CD14-positive monocyte (primary cell): Measurements from ENCODE around the gene KCNMA1. TPM values are rescaled to one million over a fixed set of nuclear protein-coding genes. Genes with fewer than 3 reads are reported as not detected.

Experiments used
- DNase-seq, 3 donors: peaks; one replicate each; pipeline ENCODE4 v3.0.0-alpha.2; 2011 to 2022
- H2AFZ ChIP-seq: 2 replicates; pipeline ENCODE4 v1.6.0; 2012; ENCODE audit warnings: mild to moderate bottlenecking, low read depth, low read length, inconsistent platforms; ENCODE audit not compliant: insufficient read depth, poor library complexity, severe bottlenecking
- H3K27ac ChIP-seq, 2 donors: 1 replicate in 1 of 2; 2 replicates in 1 of 2; pipeline ENCODE4 v1.5.1; 2012 to 2013; ENCODE audit warnings: low read length in 2 of 2, control low read depth in 1 of 2, inconsistent platforms in 1 of 2, low read depth in 1 of 2, mild to moderate bottlenecking in 1 of 2
- H3K27me3 ChIP-seq, 2 donors: one replicate each; pipeline versions ENCODE4 v1.6.0 to v1.6.1; 2011 to 2013; ENCODE audit warnings: low read length in 2 of 2; ENCODE audit not compliant: control insufficient read depth in 2 of 2, insufficient read depth in 2 of 2
- H3K36me3 ChIP-seq, 2 donors: replicated peaks in 1 of 2; 1 replicate in 1 of 2; 2 replicates in 1 of 2; pipeline versions ENCODE4 v1.5.1 to v1.6.1; 2012 to 2013; ENCODE audit warnings: low read length in 2 of 2, control low read depth in 1 of 2, inconsistent platforms in 1 of 2, mild to moderate bottlenecking in 1 of 2; ENCODE audit not compliant: insufficient read depth in 2 of 2, control insufficient read depth in 1 of 2
- H3K4me1 ChIP-seq, 2 donors: 1 replicate in 1 of 2; 2 replicates in 1 of 2; pipeline versions ENCODE4 v1.5.1 to v1.6.1; 2012 to 2013; ENCODE audit warnings: low read length in 2 of 2, control low read depth in 1 of 2, inconsistent platforms in 1 of 2, mild to moderate bottlenecking in 1 of 2, moderate library complexity in 1 of 2; ENCODE audit not compliant: insufficient read depth in 2 of 2, control insufficient read depth in 1 of 2
- H3K4me2 ChIP-seq: replicated peaks from 2 replicates; pipeline ENCODE3; 2012; ENCODE audit warnings: low read length, moderate library complexity, mild to moderate bottlenecking; ENCODE audit not compliant: poor library complexity, severe bottlenecking; ENCODE audit errors: extremely low read depth
- H3K4me3 ChIP-seq, 3 experiments: fragments of 200-600 bp in 1 of 3; sonication (generic) in 1 of 3; replicated peaks in 1 of 3; 1 replicate in 2 of 3; 2 replicates in 1 of 3; pipeline ENCODE4 v1.5.1; 2011 to 2013; ENCODE audit warnings: low read length in 3 of 3, mild to moderate bottlenecking in 3 of 3, control low read depth in 2 of 3, low read depth in 2 of 3, inconsistent platforms in 1 of 3, moderate library complexity in 1 of 3
- H3K79me2 ChIP-seq: 2 replicates; pipeline ENCODE4 v1.6.0; 2012; ENCODE audit warnings: mild to moderate bottlenecking, control low read depth, inconsistent platforms, low read length, moderate library complexity; ENCODE audit not compliant: insufficient read depth
- H3K9ac ChIP-seq: 2 replicates; pipeline ENCODE4 v1.6.0; 2017; ENCODE audit warnings: low read length, mild to moderate bottlenecking; ENCODE audit not compliant: insufficient read depth, poor library complexity, severe bottlenecking
- H3K9me3 ChIP-seq, 2 donors: replicated peaks in 1 of 2; 1 replicate in 1 of 2; 2 replicates in 1 of 2; pipeline versions ENCODE4 v1.5.1 to v1.6.1; 2012 to 2013; ENCODE audit warnings: low read length in 2 of 2, control low read depth in 1 of 2; ENCODE audit not compliant: control insufficient read depth in 1 of 2, insufficient read depth in 1 of 2
- H4K20me1 ChIP-seq: 2 replicates; pipeline ENCODE4 v1.6.0; 2012; ENCODE audit warnings: mild to moderate bottlenecking, low read length, control low read depth, moderate library complexity; ENCODE audit not compliant: insufficient read depth
- H3K27ac Mint-ChIP-seq, 7 donors: one replicate each; pipeline ENCODE4 v1.8.0; 2020; ENCODE audit warnings: mild to moderate bottlenecking in 7 of 7, mixed read lengths in 7 of 7, moderate library complexity in 6 of 7, inconsistent platforms in 2 of 7
- H3K27me3 Mint-ChIP-seq, 3 donors: one replicate each; pipeline ENCODE4 v1.8.0; 2021 to 2022; ENCODE audit warnings: low read depth in 3 of 3, mild to moderate bottlenecking in 3 of 3, mixed read lengths in 3 of 3, moderate library complexity in 3 of 3, inconsistent platforms in 1 of 3
- H3K36me3 Mint-ChIP-seq, 2 donors: one replicate each; pipeline ENCODE4 v1.8.0; 2020; ENCODE audit warnings: mixed read lengths in 2 of 2, inconsistent platforms in 1 of 2, mild to moderate bottlenecking in 1 of 2
- H3K4me1 Mint-ChIP-seq: one replicate; pipeline ENCODE4 v1.8.0; 2020; ENCODE audit warnings: mild to moderate bottlenecking, mixed read lengths
- H3K4me3 Mint-ChIP-seq, 2 donors: one replicate each; pipeline ENCODE4 v1.8.0; 2020; ENCODE audit warnings: mild to moderate bottlenecking in 2 of 2, mixed read lengths in 2 of 2, moderate library complexity in 1 of 2
- H3K9me3 Mint-ChIP-seq, 7 donors: one replicate each; pipeline ENCODE4 v1.8.0; 2020 to 2022; ENCODE audit warnings: mixed read lengths in 7 of 7, mild to moderate bottlenecking in 6 of 7, moderate library complexity in 6 of 7, inconsistent platforms in 2 of 7
- WGBS: methylation state at CpG from one replicate; pipeline ENCODE4 v1.1.5; 2013; ENCODE audit warnings: missing lambda C conversion rate; ENCODE audit not compliant: insufficient coverage; 5-methylcytosine and 5-hydroxymethylcytosine counted together
- intact Hi-C, 2 donors: fragments of 100-400 bp; cut with micrococcal nuclease; formaldehyde crosslinking; loops; one replicate each; pipeline versions ENCODE4 v1.15.0 to v1.15.1; 2023
- polyA plus RNA-seq, 3 donors: library from polyadenylated mRNA; depleted of rRNA in 1 of 3; unstranded in 2 of 3; stranded (reverse) in 1 of 3; fragments of 300-500 nt in 2 of 3; fragments of >200 nt in 1 of 3; fragmentation: Illumina TruSeq in 2 of 3; gene quantifications; 1 replicate in 2 of 3; 2 replicates in 1 of 3; pipeline ENCODE4 v1.2.3, GENCODE V29; 2012 to 2021
- TF ChIP-seq, protein P1 (sequence below): fragments of 200-600 bp; IDR thresholded peaks from one replicate; pipeline ENCODE4 v1.8.0; 2022; ENCODE audit warnings: antibody characterized with exemption, mild to moderate bottlenecking

Gene KCNMA1
- polyA plus RNA-seq, 3 donors, result 0.11 to 1.0 TPM; not detected in 1

DNA sequence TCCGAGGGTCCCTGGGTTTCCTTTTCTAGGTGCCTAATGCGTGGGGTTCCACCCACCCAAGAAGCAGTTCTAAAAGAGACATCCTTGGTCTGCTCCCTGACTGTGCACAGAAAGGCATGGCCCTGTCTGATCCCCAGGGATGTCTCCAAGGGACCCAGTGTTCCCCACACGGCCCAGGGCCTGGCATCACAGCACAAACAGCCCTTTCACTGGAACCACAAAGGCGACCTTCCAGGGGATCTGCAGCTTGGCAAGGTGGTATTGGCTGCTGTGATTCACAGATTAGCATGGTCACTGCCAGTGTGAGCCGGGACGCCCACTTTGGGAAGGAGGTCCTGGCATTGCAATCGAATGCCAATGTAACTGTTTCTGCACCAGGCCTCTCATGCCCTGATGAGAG is 6.4 kb downstream of the KCNMA1 start:
- Histone ChIP-seq H3K27ac (no peak overlapping the region), H3K79me2 (no peaks in the 10 kb centered on the region), H3K9ac (no peak overlapping the region), H3K4me1 (peaks cover 0 to 3% of the 10 kb centered on the region in 2 donors), H4K20me1 (no peaks in the 10 kb centered on the region), H3K36me3 (no peaks in the 10 kb centered on the region), H3K9me3 (peaks cover 0 to 7% of the 10 kb centered on the region in 2 donors), H2AFZ (no peak overlapping the region), H3K4me3 (no peak overlapping the region), H3K27me3 (peaks cover 24 to 40% of the 10 kb centered on the region in 2 donors), H3K4me2 (no peak overlapping the region)
- peaks cover 38 to 47% (median 42%) of the 10 kb centered on the region in 3 donors for H3K27me3 Mint-ChIP-seq
- TF ChIP-seq, protein P1, sequence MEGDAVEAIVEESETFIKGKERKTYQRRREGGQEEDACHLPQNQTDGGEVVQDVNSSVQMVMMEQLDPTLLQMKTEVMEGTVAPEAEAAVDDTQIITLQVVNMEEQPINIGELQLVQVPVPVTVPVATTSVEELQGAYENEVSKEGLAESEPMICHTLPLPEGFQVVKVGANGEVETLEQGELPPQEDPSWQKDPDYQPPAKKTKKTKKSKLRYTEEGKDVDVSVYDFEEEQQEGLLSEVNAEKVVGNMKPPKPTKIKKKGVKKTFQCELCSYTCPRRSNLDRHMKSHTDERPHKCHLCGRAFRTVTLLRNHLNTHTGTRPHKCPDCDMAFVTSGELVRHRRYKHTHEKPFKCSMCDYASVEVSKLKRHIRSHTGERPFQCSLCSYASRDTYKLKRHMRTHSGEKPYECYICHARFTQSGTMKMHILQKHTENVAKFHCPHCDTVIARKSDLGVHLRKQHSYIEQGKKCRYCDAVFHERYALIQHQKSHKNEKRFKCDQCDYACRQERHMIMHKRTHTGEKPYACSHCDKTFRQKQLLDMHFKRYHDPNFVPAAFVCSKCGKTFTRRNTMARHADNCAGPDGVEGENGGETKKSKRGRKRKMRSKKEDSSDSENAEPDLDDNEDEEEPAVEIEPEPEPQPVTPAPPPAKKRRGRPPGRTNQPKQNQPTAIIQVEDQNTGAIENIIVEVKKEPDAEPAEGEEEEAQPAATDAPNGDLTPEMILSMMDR, result no peak
- no peak for DNase-seq
- peaks cover 0 to 4% (median 0%) of the 10 kb centered on the region in 7 donors for H3K9me3 Mint-ChIP-seq
- H3K36me3 Mint-ChIP-seq, result peaks cover 0 to 3% of the 10 kb centered on the region in 2 donors
- peaks cover 14% of the 10 kb centered on the region for H3K4me1 Mint-ChIP-seq
- peak overlapping the region in 1 of 7 donors; percentile 9 for H3K27ac Mint-ChIP-seq
- no peak overlapping the region for H3K4me3 Mint-ChIP-seq
- 91% methylated on average over 3 of the region's 7 CpGs for WGBS
- intact Hi-C loops, result no loop called here

DNA sequence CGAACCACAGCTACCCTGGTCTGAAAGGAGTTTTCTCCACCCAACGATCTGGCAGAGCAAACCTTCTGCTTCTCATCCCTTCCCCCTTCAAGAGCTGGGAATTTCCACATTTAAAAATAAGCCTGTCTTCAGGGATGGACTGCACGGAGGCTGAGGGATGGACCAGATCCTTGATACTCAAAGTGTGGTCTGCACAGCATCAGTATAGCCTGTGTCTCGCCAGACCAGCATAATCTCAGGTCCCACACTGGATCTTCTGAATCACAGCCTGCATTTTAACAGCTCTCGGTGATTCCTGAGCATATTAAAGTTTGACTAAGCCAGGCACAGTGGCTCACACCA is 7.1 kb downstream of the KCNMA1 start:
- Mint-ChIP-seq H3K9me3 (peaks cover 0 to 2% (median 0%) of the 10 kb centered on the region in 7 donors), H3K27me3 (peaks cover 31 to 40% (median 35%) of the 10 kb centered on the region in 3 donors), H3K4me1 (peaks cover 19% of the 10 kb centered on the region), H3K4me3 (no peak overlapping the region), H3K27ac (no peak overlapping the region), H3K36me3 (no peaks in the 10 kb centered on the region)
- 94% methylated on average over 3 of the region's 5 CpGs for WGBS
- Histone ChIP-seq H4K20me1 (no peaks in the 10 kb centered on the region), H3K27me3 (peaks cover 17 to 32% of the 10 kb centered on the region in 2 donors), H3K4me1 (peaks cover 6 to 10% of the 10 kb centered on the region in 2 donors), H2AFZ (no peak overlapping the region), H3K9me3 (no peaks in the 10 kb centered on the region), H3K4me3 (no peak overlapping the region), H3K36me3 (no peaks in the 10 kb centered on the region), H3K27ac (no peak overlapping the region), H3K4me2 (no peak overlapping the region), H3K79me2 (no peaks in the 10 kb centered on the region), H3K9ac (no peak overlapping the region)
- intact Hi-C loops, result no loop called here
- TF ChIP-seq, protein P1, result no peak
- no peak for DNase-seq
